ENCODE results near the gene ACTR10.

DNA sequence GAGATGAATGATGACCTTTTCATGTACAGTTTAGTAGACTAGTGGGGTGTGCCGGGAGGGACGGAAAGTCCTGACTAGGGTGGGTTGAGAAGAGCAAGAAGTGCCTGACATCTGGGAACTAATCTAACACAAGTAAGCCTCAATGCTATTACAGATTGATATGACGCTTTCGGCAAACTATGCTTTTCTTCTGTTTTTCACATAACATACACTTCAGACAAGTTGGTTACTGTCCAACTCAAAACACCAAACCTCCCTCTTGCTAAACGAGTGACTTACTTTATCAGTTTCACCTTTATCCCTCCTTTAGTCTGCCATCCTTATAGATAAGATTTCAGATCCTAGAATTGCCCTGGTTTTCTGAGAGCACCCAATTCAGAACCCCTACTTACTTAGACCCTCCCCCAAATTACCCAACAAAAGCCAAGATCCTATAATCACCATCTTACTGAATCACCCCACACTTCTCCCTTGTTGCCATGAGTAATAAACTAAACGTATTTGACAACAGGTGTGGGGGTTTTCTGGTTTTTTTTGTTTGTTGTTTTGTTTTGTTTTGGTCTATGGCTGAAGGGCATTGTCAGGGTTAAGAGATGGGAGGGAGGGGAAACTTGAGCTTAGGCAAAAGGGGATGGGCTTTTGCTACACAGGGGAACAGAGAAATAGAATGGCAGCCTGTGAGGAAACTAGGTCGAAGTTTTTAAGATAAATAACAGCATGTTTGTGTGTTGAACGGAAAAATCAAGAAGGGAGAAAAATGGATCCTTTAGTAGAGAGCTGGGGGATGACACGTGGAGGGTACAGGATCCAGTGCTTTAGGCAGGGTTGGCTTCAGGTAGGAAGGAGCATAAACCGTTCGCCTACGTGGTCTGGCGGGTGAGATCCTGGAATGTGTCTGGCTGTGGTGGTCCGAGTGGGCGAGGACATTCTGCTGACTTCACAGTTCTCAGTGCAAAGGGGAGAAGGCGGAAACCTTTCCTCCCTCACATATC, 38.6 kb downstream of the ACTR10 start:
- TF ChIP-seq, protein P1, sequence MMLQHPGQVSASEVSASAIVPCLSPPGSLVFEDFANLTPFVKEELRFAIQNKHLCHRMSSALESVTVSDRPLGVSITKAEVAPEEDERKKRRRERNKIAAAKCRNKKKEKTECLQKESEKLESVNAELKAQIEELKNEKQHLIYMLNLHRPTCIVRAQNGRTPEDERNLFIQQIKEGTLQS (CRISPR knock-in tag; conservative IDR thresholded peaks at IDR 0.05) = no peak
- TF ChIP-seq, protein P2, sequence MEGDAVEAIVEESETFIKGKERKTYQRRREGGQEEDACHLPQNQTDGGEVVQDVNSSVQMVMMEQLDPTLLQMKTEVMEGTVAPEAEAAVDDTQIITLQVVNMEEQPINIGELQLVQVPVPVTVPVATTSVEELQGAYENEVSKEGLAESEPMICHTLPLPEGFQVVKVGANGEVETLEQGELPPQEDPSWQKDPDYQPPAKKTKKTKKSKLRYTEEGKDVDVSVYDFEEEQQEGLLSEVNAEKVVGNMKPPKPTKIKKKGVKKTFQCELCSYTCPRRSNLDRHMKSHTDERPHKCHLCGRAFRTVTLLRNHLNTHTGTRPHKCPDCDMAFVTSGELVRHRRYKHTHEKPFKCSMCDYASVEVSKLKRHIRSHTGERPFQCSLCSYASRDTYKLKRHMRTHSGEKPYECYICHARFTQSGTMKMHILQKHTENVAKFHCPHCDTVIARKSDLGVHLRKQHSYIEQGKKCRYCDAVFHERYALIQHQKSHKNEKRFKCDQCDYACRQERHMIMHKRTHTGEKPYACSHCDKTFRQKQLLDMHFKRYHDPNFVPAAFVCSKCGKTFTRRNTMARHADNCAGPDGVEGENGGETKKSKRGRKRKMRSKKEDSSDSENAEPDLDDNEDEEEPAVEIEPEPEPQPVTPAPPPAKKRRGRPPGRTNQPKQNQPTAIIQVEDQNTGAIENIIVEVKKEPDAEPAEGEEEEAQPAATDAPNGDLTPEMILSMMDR (IDR thresholded peaks at IDR 0.05) = no peak
- TF ChIP-seq ZNF416 (CRISPR knock-in tag; IDR thresholded peaks at IDR 0.05) (no peak), ZNF219 (CRISPR knock-in tag; IDR thresholded peaks at IDR 0.05; ENCODE audit: borderline replicate concordance) (no peak), FOXP4 (CRISPR knock-in tag; IDR thresholded peaks at IDR 0.05) (no peak), E2F4 (CRISPR knock-in tag; IDR thresholded peaks at IDR 0.05; ENCODE audit: borderline replicate concordance, low read depth) (no peak)
- TF ChIP-seq, protein P3, sequence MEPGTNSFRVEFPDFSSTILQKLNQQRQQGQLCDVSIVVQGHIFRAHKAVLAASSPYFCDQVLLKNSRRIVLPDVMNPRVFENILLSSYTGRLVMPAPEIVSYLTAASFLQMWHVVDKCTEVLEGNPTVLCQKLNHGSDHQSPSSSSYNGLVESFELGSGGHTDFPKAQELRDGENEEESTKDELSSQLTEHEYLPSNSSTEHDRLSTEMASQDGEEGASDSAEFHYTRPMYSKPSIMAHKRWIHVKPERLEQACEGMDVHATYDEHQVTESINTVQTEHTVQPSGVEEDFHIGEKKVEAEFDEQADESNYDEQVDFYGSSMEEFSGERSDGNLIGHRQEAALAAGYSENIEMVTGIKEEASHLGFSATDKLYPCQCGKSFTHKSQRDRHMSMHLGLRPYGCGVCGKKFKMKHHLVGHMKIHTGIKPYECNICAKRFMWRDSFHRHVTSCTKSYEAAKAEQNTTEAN (CRISPR knock-in tag; IDR thresholded peaks at IDR 0.05) = no peak
- TF ChIP-seq, protein P4, sequence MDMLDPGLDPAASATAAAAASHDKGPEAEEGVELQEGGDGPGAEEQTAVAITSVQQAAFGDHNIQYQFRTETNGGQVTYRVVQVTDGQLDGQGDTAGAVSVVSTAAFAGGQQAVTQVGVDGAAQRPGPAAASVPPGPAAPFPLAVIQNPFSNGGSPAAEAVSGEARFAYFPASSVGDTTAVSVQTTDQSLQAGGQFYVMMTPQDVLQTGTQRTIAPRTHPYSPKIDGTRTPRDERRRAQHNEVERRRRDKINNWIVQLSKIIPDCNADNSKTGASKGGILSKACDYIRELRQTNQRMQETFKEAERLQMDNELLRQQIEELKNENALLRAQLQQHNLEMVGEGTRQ (CRISPR knock-in tag; IDR thresholded peaks at IDR 0.05) = no peak
- TF ChIP-seq, protein P5, sequence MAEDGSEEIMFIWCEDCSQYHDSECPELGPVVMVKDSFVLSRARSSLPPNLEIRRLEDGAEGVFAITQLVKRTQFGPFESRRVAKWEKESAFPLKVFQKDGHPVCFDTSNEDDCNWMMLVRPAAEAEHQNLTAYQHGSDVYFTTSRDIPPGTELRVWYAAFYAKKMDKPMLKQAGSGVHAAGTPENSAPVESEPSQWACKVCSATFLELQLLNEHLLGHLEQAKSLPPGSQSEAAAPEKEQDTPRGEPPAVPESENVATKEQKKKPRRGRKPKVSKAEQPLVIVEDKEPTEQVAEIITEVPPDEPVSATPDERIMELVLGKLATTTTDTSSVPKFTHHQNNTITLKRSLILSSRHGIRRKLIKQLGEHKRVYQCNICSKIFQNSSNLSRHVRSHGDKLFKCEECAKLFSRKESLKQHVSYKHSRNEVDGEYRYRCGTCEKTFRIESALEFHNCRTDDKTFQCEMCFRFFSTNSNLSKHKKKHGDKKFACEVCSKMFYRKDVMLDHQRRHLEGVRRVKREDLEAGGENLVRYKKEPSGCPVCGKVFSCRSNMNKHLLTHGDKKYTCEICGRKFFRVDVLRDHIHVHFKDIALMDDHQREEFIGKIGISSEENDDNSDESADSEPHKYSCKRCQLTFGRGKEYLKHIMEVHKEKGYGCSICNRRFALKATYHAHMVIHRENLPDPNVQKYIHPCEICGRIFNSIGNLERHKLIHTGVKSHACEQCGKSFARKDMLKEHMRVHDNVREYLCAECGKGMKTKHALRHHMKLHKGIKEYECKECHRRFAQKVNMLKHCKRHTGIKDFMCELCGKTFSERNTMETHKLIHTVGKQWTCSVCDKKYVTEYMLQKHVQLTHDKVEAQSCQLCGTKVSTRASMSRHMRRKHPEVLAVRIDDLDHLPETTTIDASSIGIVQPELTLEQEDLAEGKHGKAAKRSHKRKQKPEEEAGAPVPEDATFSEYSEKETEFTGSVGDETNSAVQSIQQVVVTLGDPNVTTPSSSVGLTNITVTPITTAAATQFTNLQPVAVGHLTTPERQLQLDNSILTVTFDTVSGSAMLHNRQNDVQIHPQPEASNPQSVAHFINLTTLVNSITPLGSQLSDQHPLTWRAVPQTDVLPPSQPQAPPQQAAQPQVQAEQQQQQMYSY (CRISPR knock-in tag; IDR thresholded peaks at IDR 0.05) = no peak

Measured in WTC11 (cell line).